ENCODE measurements around the gene AKNA.

The AKNA gene

DNA sequence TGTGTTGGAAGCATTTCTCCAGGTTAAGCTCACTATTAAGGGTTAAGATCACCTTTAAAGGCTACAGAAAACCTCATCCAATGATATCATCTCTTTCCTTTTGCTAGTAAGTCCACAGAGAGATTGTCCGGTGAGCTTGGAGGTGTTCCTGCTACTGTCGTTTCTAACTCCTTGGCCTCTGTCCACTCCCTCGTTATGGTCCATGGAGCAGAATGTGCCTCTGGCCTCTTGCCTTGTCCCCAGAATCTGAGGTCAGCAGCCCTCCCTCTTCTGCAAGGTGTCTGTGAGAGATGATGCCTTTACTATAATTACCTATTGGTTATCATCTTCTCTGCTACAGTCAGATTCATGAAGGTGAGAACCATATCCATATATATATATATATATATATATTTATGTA is 43.1 kb downstream of the AKNA start:
- Histone ChIP-seq H3K79me2 (ENCODE audit: control insufficient read depth, insufficient read depth, low read length, unreplicated experiment) (no peaks in the 10 kb centered on the region), H2AFZ (ENCODE audit: low read length, unreplicated experiment) (no peak overlapping the region), H3K27me3 (ENCODE audit: insufficient read depth, low read length) (no peaks in the 10 kb centered on the region), H3K36me3 (ENCODE audit: insufficient read depth, low read length) (peaks cover 7% of the 10 kb centered on the region; the same call in 1 of the 2 replicates), H3K4me1 (ENCODE audit: control insufficient read depth, insufficient read depth, low read length, unreplicated experiment) (peaks cover 15% of the 10 kb centered on the region), H3K27ac (ENCODE audit: low read depth, low read length) (no peak overlapping the region), H3K4me3 (ENCODE audit: low read depth, low read length) (no peak overlapping the region)

DNA sequence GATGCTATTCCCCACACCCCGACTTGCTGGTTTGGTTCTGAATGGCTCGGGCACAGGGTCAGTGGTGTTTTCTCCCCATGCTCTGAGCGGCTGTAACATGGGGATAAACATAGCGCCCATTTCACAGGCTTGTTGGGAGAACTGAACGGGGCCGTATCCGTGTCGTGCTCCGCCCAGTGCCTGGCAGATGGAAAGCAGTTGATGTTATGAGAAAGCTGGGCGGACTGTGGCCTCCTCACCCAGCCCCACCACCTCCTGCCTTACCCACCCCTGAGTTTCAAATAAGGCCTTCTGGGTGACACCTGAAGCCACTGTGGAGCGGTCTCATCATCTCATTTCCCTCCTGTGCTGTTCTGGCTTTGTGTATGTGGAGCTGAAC is 43.6 kb downstream of the AKNA start:
- Histone ChIP-seq H3K27me3 (ENCODE audit: insufficient read depth, low read length) (no peaks in the 10 kb centered on the region), H3K27ac (ENCODE audit: low read depth, low read length) (no peak overlapping the region), H3K36me3 (ENCODE audit: insufficient read depth, low read length) (peaks cover 7% of the 10 kb centered on the region; the same call in 1 of the 2 replicates), H2AFZ (ENCODE audit: low read length, unreplicated experiment) (no peak overlapping the region), H3K79me2 (ENCODE audit: control insufficient read depth, insufficient read depth, low read length, unreplicated experiment) (no peaks in the 10 kb centered on the region), H3K4me1 (ENCODE audit: control insufficient read depth, insufficient read depth, low read length, unreplicated experiment) (peaks cover 10% of the 10 kb centered on the region), H3K4me3 (ENCODE audit: low read depth, low read length) (no peak overlapping the region)

DNA sequence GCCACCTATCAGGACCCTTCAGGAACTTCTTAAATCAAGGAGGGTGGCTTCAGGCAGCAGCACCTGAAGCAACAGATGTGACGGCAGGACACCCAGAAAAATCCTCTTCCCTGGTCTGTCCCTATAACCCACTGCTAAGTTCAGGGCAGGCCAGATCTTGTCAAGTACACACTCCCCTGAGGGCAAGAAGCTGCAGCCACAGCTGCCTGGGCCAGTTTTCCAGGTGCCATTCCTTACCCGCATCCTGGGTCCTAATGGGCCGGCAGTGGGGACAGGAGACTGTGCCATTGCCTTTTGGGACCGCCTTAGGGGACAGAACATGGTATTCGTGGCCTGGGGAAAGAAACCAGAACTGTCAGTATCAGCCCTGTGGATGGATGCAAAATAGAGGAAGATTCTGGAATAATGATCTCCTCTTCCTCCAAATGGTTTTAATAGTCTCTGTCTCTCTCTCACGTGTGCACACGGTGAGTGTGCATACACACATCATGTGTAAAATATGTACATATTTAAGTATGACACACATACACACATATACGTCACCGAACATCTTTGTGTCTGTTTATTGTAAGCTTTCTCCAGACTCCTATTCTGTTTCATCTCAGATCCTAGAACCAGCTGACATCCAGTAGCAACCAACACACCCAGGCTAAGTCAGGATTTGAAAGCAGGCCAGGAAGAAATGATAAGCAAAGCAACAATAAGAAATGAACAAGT is 44.2 kb downstream of the AKNA start:
- H3K27me3 ChIP-seq (ENCODE audit: insufficient read depth, low read length) = no peaks in the 10 kb centered on the region
- H3K27ac ChIP-seq (ENCODE audit: low read depth, low read length) = no peak overlapping the region
- no peaks in the 10 kb centered on the region for H3K79me2 ChIP-seq (ENCODE audit: control insufficient read depth, insufficient read depth, low read length, unreplicated experiment)
- H3K4me3 ChIP-seq (ENCODE audit: low read depth, low read length) = no peak overlapping the region
- H3K4me1 ChIP-seq (ENCODE audit: control insufficient read depth, insufficient read depth, low read length, unreplicated experiment) = peaks cover 8% of the 10 kb centered on the region
- peaks cover 7% of the 10 kb centered on the region; the same call in 1 of the 2 replicates for H3K36me3 ChIP-seq (ENCODE audit: insufficient read depth, low read length)
- H2AFZ ChIP-seq (ENCODE audit: low read length, unreplicated experiment) = no peak overlapping the region

DNA sequence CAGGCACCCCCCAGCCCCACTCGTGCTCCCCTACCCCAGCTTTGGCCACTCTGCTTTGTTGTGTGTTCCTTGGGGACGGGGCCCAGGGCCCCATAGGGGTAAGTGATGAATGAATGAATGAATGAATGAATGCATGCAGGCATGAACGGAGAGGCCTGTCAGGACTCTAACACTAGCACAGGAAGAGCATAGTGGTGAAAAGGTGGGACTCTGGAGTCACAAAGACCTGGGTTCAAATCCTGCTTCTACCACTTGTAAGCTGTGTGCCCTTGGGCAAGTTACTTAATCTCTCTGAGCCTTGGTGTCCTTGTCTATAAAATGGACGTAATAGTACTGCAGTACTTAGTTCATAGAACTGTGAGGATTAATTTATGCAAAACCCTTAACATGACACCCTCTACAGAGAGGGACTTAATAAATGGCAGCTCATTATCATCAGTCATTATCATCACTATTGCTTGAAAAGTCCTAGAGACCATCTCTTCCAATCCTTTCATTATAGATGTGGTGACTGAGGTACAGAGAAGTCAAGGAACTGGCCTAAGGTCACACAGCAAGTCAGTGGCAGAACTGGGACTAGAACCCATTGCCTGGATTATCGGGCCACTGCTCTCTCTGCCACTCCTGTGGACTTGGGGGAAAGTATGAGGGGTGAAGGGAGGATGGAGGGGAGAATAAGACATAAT is 44.9 kb downstream of the AKNA start:
- Histone ChIP-seq H3K27ac (ENCODE audit: low read depth, low read length) (no peak overlapping the region), H3K27me3 (ENCODE audit: insufficient read depth, low read length) (no peaks in the 10 kb centered on the region), H3K4me1 (ENCODE audit: control insufficient read depth, insufficient read depth, low read length, unreplicated experiment) (peaks cover under 1% of the 10 kb centered on the region), H3K36me3 (ENCODE audit: insufficient read depth, low read length) (peaks cover 7% of the 10 kb centered on the region; the same call in 1 of the 2 replicates), H3K79me2 (ENCODE audit: control insufficient read depth, insufficient read depth, low read length, unreplicated experiment) (no peaks in the 10 kb centered on the region), H3K4me3 (ENCODE audit: low read depth, low read length) (no peak overlapping the region), H2AFZ (ENCODE audit: low read length, unreplicated experiment) (no peak overlapping the region)

DNA sequence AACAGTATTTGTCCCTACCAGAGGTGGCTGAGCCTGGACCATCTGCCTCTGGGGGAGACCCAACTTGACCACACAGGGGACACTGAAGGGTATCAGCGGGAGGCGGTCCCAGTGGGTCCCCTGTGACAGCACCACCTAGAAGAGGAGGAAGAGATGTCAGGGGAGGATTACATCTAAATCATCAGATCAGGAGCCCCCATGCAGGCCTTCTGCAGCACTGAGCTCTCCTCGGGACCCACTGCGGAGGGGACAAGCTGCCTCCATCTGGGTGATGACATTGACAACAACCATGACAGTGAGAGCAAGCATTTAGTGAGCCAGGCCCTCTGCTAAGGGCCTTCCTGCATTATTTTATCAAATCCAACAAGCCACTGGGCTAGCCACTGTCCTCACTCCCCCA is 45.8 kb downstream of the AKNA start:
- Histone ChIP-seq H3K4me3 (ENCODE audit: low read depth, low read length) (no peak overlapping the region), H3K4me1 (ENCODE audit: control insufficient read depth, insufficient read depth, low read length, unreplicated experiment) (no peaks in the 10 kb centered on the region), H3K27ac (ENCODE audit: low read depth, low read length) (no peak overlapping the region), H3K27me3 (ENCODE audit: insufficient read depth, low read length) (no peaks in the 10 kb centered on the region), H3K36me3 (ENCODE audit: insufficient read depth, low read length) (peaks cover 7% of the 10 kb centered on the region; the same call in 1 of the 2 replicates), H3K79me2 (ENCODE audit: control insufficient read depth, insufficient read depth, low read length, unreplicated experiment) (no peaks in the 10 kb centered on the region), H2AFZ (ENCODE audit: low read length, unreplicated experiment) (no peak overlapping the region)

DNA sequence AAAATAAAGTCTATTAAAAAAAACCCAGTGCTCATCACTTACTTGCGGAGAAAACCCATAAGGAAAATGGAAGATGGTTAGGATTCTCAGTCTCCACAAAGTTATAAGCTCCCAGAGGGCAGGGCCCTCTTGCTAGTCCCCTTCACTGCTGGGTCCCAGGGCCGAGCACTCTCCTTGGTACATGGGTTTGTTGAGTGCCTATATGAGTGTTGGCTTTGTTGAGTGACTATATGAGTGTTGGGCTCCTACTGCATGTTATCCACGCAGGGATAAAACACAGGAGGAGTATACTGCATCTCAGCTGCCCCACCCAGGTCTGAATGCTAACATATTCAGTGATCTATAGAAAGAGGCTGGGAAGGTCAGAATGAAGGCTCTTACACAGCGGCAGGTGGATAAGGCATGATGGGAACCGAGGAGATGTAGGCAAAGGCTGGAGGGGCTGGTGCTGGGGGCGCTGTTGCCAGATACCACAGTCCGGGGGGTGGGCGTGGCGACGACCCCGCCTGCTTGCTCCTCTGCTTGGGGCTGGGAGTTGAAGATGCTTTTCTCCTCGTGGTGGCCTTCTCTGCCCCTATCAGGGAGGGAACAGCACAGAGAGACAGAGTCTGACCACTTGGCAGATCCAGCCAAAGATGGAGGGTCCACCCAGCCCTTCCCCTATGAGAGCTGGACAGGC is 46.5 kb downstream of the AKNA start:
- Histone ChIP-seq H3K4me3 (ENCODE audit: low read depth, low read length) (no peak overlapping the region), H2AFZ (ENCODE audit: low read length, unreplicated experiment) (no peak overlapping the region), H3K36me3 (ENCODE audit: insufficient read depth, low read length) (peaks cover under 1% of the 10 kb centered on the region; the same call in 1 of the 2 replicates), H3K27ac (ENCODE audit: low read depth, low read length) (no peak overlapping the region), H3K27me3 (ENCODE audit: insufficient read depth, low read length) (no peaks in the 10 kb centered on the region), H3K79me2 (ENCODE audit: control insufficient read depth, insufficient read depth, low read length, unreplicated experiment) (no peaks in the 10 kb centered on the region), H3K4me1 (ENCODE audit: control insufficient read depth, insufficient read depth, low read length, unreplicated experiment) (no peaks in the 10 kb centered on the region)

DNA sequence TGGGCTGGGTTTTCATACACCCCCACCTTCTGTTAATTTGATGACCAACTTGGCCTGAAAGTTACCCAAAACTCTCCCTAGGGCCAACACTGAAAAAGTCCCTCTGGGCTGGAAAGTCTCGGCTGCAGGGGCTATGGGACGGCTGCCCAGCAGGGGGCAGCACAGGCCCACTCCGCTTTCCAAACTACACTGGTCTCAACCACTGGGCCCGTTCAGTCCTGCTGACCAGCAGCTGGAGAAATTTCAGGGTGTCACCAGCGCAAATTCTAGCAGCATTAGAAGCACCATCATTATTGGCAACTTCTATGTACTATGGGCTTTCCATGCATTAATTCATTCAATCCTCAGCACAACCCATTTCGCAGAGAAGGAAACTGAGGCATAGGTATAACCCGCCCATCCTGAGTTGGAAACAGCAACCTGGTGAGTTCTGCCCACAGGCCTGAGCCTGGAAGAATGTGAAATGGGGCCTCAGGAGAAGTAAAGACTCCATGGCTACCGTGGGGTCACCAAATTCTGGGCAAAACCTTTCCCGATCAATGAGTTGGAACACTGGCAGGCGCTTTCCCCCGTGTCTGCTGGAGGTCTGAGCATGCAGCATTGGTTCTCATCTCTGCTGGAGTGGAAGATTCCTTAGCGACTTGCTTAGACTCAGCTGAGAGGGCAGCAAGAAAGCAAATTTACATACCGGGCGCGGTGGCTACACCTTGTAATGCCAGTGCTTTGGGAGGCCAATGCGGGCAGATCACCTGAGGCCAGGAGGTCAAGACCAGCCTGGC is 48.5 kb downstream of the AKNA start:
- H3K27ac ChIP-seq (ENCODE audit: low read depth, low read length) = no peak overlapping the region

DNA sequence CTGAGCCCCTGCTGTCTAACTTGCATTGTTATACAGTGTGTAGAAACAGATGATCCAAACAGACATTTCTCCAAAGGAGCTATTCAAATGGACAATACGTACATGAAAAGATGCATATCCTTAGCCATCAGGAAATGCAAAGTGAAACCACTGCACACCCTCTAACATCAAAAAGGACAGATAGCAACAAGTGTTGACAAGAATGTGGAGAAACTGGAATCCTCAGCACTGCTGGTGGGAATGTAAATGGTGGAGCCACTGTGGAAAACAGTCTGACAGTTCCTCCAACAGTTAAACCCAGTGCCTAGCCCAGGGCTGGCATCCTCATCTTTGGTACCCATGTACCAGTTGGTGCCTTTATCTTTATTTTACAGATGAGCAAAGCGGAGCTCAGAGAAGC is 49.6 kb downstream of the AKNA start:
- no peaks in the 10 kb centered on the region for H3K79me2 ChIP-seq (ENCODE audit: control insufficient read depth, insufficient read depth, low read length, unreplicated experiment)
- H3K27me3 ChIP-seq (ENCODE audit: insufficient read depth, low read length) = no peaks in the 10 kb centered on the region
- no peaks in the 10 kb centered on the region for H3K36me3 ChIP-seq (ENCODE audit: insufficient read depth, low read length)
- H2AFZ ChIP-seq (ENCODE audit: low read length, unreplicated experiment) = no peak overlapping the region
- no peaks in the 10 kb centered on the region for H3K4me1 ChIP-seq (ENCODE audit: control insufficient read depth, insufficient read depth, low read length, unreplicated experiment)
- no peak overlapping the region for H3K27ac ChIP-seq (ENCODE audit: low read depth, low read length)
- H3K4me3 ChIP-seq (ENCODE audit: low read depth, low read length) = no peak overlapping the region

More for the DNA sequence above, 48.5 kb downstream of the AKNA start:
- Histone ChIP-seq H3K4me1 (ENCODE audit: control insufficient read depth, insufficient read depth, low read length, unreplicated experiment) (no peaks in the 10 kb centered on the region), H3K4me3 (ENCODE audit: low read depth, low read length) (no peak overlapping the region), H3K79me2 (ENCODE audit: control insufficient read depth, insufficient read depth, low read length, unreplicated experiment) (no peaks in the 10 kb centered on the region), H2AFZ (ENCODE audit: low read length, unreplicated experiment) (no peak overlapping the region), H3K36me3 (ENCODE audit: insufficient read depth, low read length) (no peaks in the 10 kb centered on the region), H3K27me3 (ENCODE audit: insufficient read depth, low read length) (no peaks in the 10 kb centered on the region)

DNA sequence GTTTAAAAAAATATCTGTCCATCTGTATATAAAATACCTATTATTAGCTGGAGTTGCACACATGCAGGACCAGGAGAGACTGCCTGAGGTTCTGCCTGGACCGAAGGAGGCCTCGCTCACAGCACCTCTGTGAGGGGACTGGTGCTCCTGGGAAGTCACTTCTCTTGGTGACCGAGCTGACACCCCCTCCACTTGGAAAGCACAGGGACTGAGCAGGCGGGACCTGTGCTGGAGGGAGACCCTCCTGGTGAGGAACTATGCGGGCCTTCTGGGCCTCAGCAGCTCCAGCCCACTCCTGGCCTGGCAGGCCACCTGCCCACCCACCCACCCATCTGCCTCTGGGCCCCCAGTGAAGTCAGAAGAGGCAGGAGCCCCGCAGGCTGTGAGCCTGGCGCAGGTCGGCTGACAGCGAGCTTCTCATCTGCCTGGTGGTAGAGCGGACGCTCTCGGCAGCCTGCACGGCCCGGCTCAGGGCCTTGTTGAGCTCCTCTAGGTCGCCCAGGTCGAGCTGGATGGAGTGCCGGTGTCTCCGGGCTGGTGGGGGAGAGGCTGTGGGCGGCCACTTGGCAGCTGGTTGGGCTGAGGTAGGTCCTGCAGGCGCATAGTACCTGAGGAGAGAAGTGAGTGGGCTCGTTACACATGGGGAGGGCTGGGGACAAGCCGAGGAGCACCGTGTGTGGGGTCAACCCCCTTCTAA is 50.9 kb downstream of the AKNA start:
- Histone ChIP-seq H3K27ac (ENCODE audit: low read depth, low read length) (no peak overlapping the region), H3K27me3 (ENCODE audit: insufficient read depth, low read length) (no peaks in the 10 kb centered on the region), H3K4me1 (ENCODE audit: control insufficient read depth, insufficient read depth, low read length, unreplicated experiment) (no peaks in the 10 kb centered on the region), H3K4me3 (ENCODE audit: low read depth, low read length) (no peak overlapping the region), H2AFZ (ENCODE audit: low read length, unreplicated experiment) (no peak overlapping the region), H3K79me2 (ENCODE audit: control insufficient read depth, insufficient read depth, low read length, unreplicated experiment) (no peaks in the 10 kb centered on the region), H3K36me3 (ENCODE audit: insufficient read depth, low read length) (no peaks in the 10 kb centered on the region)

DNA sequence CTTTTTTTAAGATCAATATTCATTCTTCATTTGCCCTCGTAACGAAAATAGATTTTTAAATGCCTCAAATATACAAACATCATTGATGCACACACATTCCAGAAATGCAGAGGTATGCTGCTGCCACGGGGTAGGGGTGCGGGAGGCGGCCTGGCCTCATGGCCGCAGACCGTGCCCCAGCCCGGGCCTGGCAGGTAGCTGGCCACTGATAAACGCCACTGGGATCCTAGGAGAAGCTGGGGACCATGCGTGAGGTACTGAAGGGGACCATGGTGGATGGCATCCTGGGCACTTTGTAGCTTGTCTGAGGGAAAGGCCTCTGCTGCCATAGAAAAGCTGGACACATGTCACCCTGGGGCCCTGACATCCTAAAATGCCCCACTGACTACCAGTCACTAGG is 51.6 kb downstream of the AKNA start:
- Histone ChIP-seq H3K79me2 (ENCODE audit: control insufficient read depth, insufficient read depth, low read length, unreplicated experiment) (no peaks in the 10 kb centered on the region), H3K36me3 (ENCODE audit: insufficient read depth, low read length) (no peaks in the 10 kb centered on the region), H3K27ac (ENCODE audit: low read depth, low read length) (no peak overlapping the region), H3K4me3 (ENCODE audit: low read depth, low read length) (no peak overlapping the region), H2AFZ (ENCODE audit: low read length, unreplicated experiment) (no peak overlapping the region), H3K27me3 (ENCODE audit: insufficient read depth, low read length) (no peaks in the 10 kb centered on the region), H3K4me1 (ENCODE audit: control insufficient read depth, insufficient read depth, low read length, unreplicated experiment) (no peaks in the 10 kb centered on the region)

All from ACC112 (cell line).